Gastroesophageal sphincter (tissue), 4 donors: ENCODE measurements around the gene SRCIN1. TPM values are rescaled to one million over a fixed set of nuclear protein-coding genes. Genes with fewer than 3 reads are reported as not detected.

Experiments used
- ATAC-seq: fragments of 150-250 bp; one replicate; pipeline ENCODE4 v1.9.1; 2016; ENCODE audit warnings: mild to moderate bottlenecking, moderate library complexity
- H3K27ac ChIP-seq, 4 donors: fragments of 200-600 bp; sonication (generic) in 3 of 4; 1 replicate in 3 of 4; 2 replicates in 1 of 4; pipeline ENCODE4 v1.5.1; 2016 to 2019
- H3K27me3 ChIP-seq: fragments of 200-600 bp; sonication (generic); one replicate; pipeline ENCODE4 v1.5.1; 2019
- H3K36me3 ChIP-seq, 2 donors: fragments of 200-600 bp; sonication (generic); one replicate each; pipeline ENCODE4 v1.5.1; 2019; ENCODE audit warnings: control low read depth in 1 of 2
- H3K4me1 ChIP-seq, 3 donors: fragments of 200-600 bp; sonication (generic); 1 replicate in 2 of 3; 2 replicates in 1 of 3; pipeline ENCODE4 v1.5.1; 2016 to 2019; ENCODE audit warnings: control low read depth in 2 of 3
- H3K4me3 ChIP-seq, 2 donors: fragments of 200-600 bp; sonication (generic); one replicate each; pipeline ENCODE4 v1.5.1; 2019; ENCODE audit warnings: mild to moderate bottlenecking in 1 of 2, moderate library complexity in 1 of 2
- H3K9me3 ChIP-seq, 3 donors: fragments of 200-600 bp; sonication (generic); one replicate each; pipeline ENCODE4 v1.5.1; 2017 to 2019; ENCODE audit warnings: control low read depth in 2 of 3
- CTCF ChIP-seq, 4 experiments: fragments of 200-600 bp in 2 of 4; fragments of 450-650 bp in 2 of 4; sonication (generic) in 1 of 4; IDR thresholded peaks; one replicate each; pipeline ENCODE4 v1.5.1; 2017 to 2019; ENCODE audit warnings: antibody characterized with exemption in 4 of 4, mild to moderate bottlenecking in 2 of 4, moderate library complexity in 2 of 4
- EP300 ChIP-seq: sonication (generic); formaldehyde crosslinking; IDR thresholded peaks from one replicate; pipeline ENCODE4 v1.6.1; 2017; ENCODE audit warnings: antibody characterized with exemption, mild to moderate bottlenecking
- POLR2A ChIP-seq, 2 donors: fragments of 450-650 bp; IDR thresholded peaks; one replicate each; pipeline ENCODE4 v1.6.1; 2017; ENCODE audit warnings: antibody characterized with exemption in 2 of 2, mild to moderate bottlenecking in 2 of 2, moderate library complexity in 1 of 2
- POLR2AphosphoS5 ChIP-seq: sonication (generic); formaldehyde crosslinking; IDR thresholded peaks from one replicate; pipeline ENCODE4 v1.6.1; 2017; ENCODE audit warnings: antibody characterized with exemption
- WGBS, 2 donors: methylation state at CpG; one replicate each; pipeline ENCODE4 v1.1.5; 2018; ENCODE audit warnings: low coverage in 1 of 2; 5-methylcytosine and 5-hydroxymethylcytosine counted together
- total RNA-seq, 4 donors: library from RNA; depleted of rRNA; stranded (reverse); fragments of >200 nt; gene quantifications; one replicate each; pipeline ENCODE4 v1.1.0, GENCODE V29; 2016

Gene SRCIN1
- total RNA-seq, 4 donors from 2014 or later = 0.67 to 2.6 (median 1.5) TPM

GRCh38 chr17:38585918-38586529 lies 19.7 kb downstream of the SRCIN1 start:
- Histone ChIP-seq H3K36me3 (no peaks in the 10 kb centered on the region), H3K27ac (no peak overlapping the region), H3K9me3 (no peaks in the 10 kb centered on the region), H3K4me1 (peaks cover 0 to 27% (median 0%) of the 10 kb centered on the region in 3 donors), H3K27me3 (peaks cover 75% of the 10 kb centered on the region), H3K4me3 (no peak overlapping the region)
- TF ChIP-seq EP300 = no peak
- no peak for TF ChIP-seq POLR2AphosphoS5
- no peak for TF ChIP-seq POLR2A (IDR thresholded peaks at IDR 0.05)
- no peak for TF ChIP-seq CTCF (IDR thresholded peaks at IDR 0.05)
- no peak for ATAC-seq
- WGBS, 2 donors = 63% methylated on average over 3 of the region's 7 CpGs; no CpG with 5 or more reads in 1 of the 2 donors

- Histone ChIP-seq H3K36me3 (no peaks in the 10 kb centered on the region), H3K9me3 (no peaks in the 10 kb centered on the region), H3K27ac (no peak overlapping the region), H3K27me3 (peaks cover 75% of the 10 kb centered on the region), H3K4me1 (peaks cover 0 to 27% (median 0%) of the 10 kb centered on the region in 3 donors), H3K4me3 (no peak overlapping the region)
- no peak for ATAC-seq
- TF ChIP-seq CTCF (IDR thresholded peaks at IDR 0.05) (no peak), EP300 (no peak), POLR2AphosphoS5 (no peak), POLR2A (IDR thresholded peaks at IDR 0.05) (no peak)
- WGBS, 2 donors = 77% methylated on average over 3 of the region's 15 CpGs; no CpG with 5 or more reads in 1 of the 2 donors
Observed at GRCh38 chr17:38585056-38585917, 20.5 kb downstream of the SRCIN1 start.

- peak; percentile 80 for ATAC-seq
- H3K4me1 ChIP-seq = peaks cover 0 to 27% (median 0%) of the 10 kb centered on the region in 3 donors
- H3K27me3 ChIP-seq = peaks cover 78% of the 10 kb centered on the region
- H3K9me3 ChIP-seq = no peaks in the 10 kb centered on the region
- TF ChIP-seq CTCF (IDR thresholded peaks at IDR 0.05) = peak in 3 of 4 experiments; percentile 68 to 93 (median 84)
- no peak for TF ChIP-seq EP300
- no peak for TF ChIP-seq POLR2A (IDR thresholded peaks at IDR 0.05)
- TF ChIP-seq POLR2AphosphoS5 = no peak
- WGBS, 2 donors = 9 to 12% methylated on average over 8 to 19 of the region's 19 CpGs
- H3K36me3 ChIP-seq = no peaks in the 10 kb centered on the region
- H3K27ac ChIP-seq = peak overlapping the region in 1 of 4 donors; percentile 12
- no peak overlapping the region for H3K4me3 ChIP-seq
Observed at GRCh38 chr17:38584350-38584925, 21.3 kb downstream of the SRCIN1 start.

GRCh38 chr17:38583828-38584349 lies 21.9 kb downstream of the SRCIN1 start:
- ATAC-seq = no peak
- peak overlapping the region in 1 of 4 donors; percentile 12 for H3K27ac ChIP-seq
- no peak for TF ChIP-seq CTCF (IDR thresholded peaks at IDR 0.05)
- no peak for TF ChIP-seq POLR2A (IDR thresholded peaks at IDR 0.05)
- TF ChIP-seq POLR2AphosphoS5 = no peak
- TF ChIP-seq EP300 = no peak
- H3K27me3 ChIP-seq = peaks cover 78% of the 10 kb centered on the region
- no peak overlapping the region for H3K4me3 ChIP-seq
- H3K4me1 ChIP-seq = peaks cover 0 to 27% (median under 1%) of the 10 kb centered on the region in 3 donors
- no peaks in the 10 kb centered on the region for H3K36me3 ChIP-seq
- 61 to 70% methylated on average over 7 of the region's 14 CpGs for WGBS, 2 donors
- H3K9me3 ChIP-seq = no peaks in the 10 kb centered on the region
